GM18873 (cell line): ENCODE results near the gene PLCH2.
"Not testable (repeated sequence)": the region's sequence is repeated elsewhere in the genome, so short reads cannot be mapped to it uniquely, and the experiment has no call there.

Experiments
- ATAC-seq: cut with Tn5 transposase; IDR thresholded peaks from one replicate; pipeline ENCODE4 v1.9.1; 2021; ENCODE audit warnings: mild to moderate bottlenecking, moderate library complexity, moderate number of reproducible peaks; ENCODE audit not compliant: unreplicated experiment, low FRiP score

Gene PLCH2

GRCh38 chr1:2439369-2439768 lies 36.7 kb upstream of the PLCH2 start:
- ATAC-seq, result no peak

- not testable (repeated sequence) for ATAC-seq
Measured at GRCh38 chr1:2440346-2440745, 35.7 kb upstream of the PLCH2 start.

GRCh38 chr1:2441746-2442145 lies 34.3 kb upstream of the PLCH2 start:
- no peak for ATAC-seq

- no peak for ATAC-seq
Measured at GRCh38 chr1:2442661-2443060, 33.4 kb upstream of the PLCH2 start.

- no peak for ATAC-seq
Measured at GRCh38 chr1:2443277-2444137, 32.6 kb upstream of the PLCH2 start.

GRCh38 chr1:2444138-2444591 lies 31.9 kb upstream of the PLCH2 start:
- ATAC-seq, result no peak

GRCh38 chr1:2445162-2445822 lies 30.8 kb upstream of the PLCH2 start:
- no peak for ATAC-seq

GRCh38 chr1:2445823-2446215 lies 30.3 kb upstream of the PLCH2 start:
- no peak for ATAC-seq

- ATAC-seq, result no peak
Measured at GRCh38 chr1:2446394-2446793, 29.7 kb upstream of the PLCH2 start.

GRCh38 chr1:2446861-2447260 lies 29.2 kb upstream of the PLCH2 start:
- ATAC-seq, result no peak

- no peak for ATAC-seq
Measured at GRCh38 chr1:2447276-2448097, 28.6 kb upstream of the PLCH2 start.

GRCh38 chr1:2448098-2448445 lies 28.0 kb upstream of the PLCH2 start:
- ATAC-seq, result no peak

- ATAC-seq, result no peak
Measured at GRCh38 chr1:2449636-2450454, 26.2 kb upstream of the PLCH2 start.

GRCh38 chr1:2451741-2452140 lies 24.3 kb upstream of the PLCH2 start:
- ATAC-seq, result no peak

- ATAC-seq, result no peak
Measured at GRCh38 chr1:2452201-2452931, 23.7 kb upstream of the PLCH2 start.

GRCh38 chr1:2452932-2453315 lies 23.2 kb upstream of the PLCH2 start:
- no peak for ATAC-seq

- ATAC-seq, result no peak
Measured at GRCh38 chr1:2454227-2454626, 21.9 kb upstream of the PLCH2 start.

- ATAC-seq, result no peak
Measured at GRCh38 chr1:2455757-2456156, 20.3 kb upstream of the PLCH2 start.

GRCh38 chr1:2457444-2457843 lies 18.6 kb upstream of the PLCH2 start:
- ATAC-seq, result no peak

- ATAC-seq, result no peak
Measured at GRCh38 chr1:2458687-2459086, 17.4 kb upstream of the PLCH2 start.
